Peyer's patch (tissue), 4 donors: Measurements from ENCODE around the gene MEF2D.

Source experiments
- CTCF ChIP-seq, 6 experiments: fragments of 450-650 bp in 4 of 6; fragments of 200-600 bp in 2 of 6; sonication (generic) in 1 of 6; IDR thresholded peaks; one replicate each; pipeline ENCODE4 v1.5.1; 2017 to 2019; ENCODE audit warnings: antibody characterized with exemption in 6 of 6, mild to moderate bottlenecking in 3 of 6, moderate library complexity in 1 of 6
- POLR2A ChIP-seq, 2 donors: fragments of 450-650 bp; IDR thresholded peaks; one replicate each; pipeline ENCODE4 v1.5.1; 2017; ENCODE audit warnings: antibody characterized with exemption in 2 of 2, mild to moderate bottlenecking in 2 of 2, moderate library complexity in 2 of 2

GRCh38 chr1:156431366-156431765 is 69.2 kb downstream of the MEF2D start:
- no peak for TF ChIP-seq CTCF (IDR thresholded peaks at IDR 0.05)
- no peak for TF ChIP-seq POLR2A (IDR thresholded peaks at IDR 0.05)
